GM12891 (cell line): ENCODE data around the gene KRT76.

ENCODE experiments used
- DNase-seq: peaks from one replicate; pipeline ENCODE4 v3.0.0; 2011; ENCODE audit warnings: low spot score; ENCODE audit not compliant: insufficient read length
- FAIRE-seq: peaks from 2 replicates; lab custom pipeline; 2011; peaks lifted over from hg19 to GRCh38; lab: Jason Lieb, UNC
- PAX5 ChIP-seq: IDR thresholded peaks from 2 replicates; pipeline ENCODE4 v1.6.1; 2011; ENCODE audit warnings: low read length, moderate library complexity, mild to moderate bottlenecking; ENCODE audit not compliant: insufficient read depth, severe bottlenecking
- POLR2A ChIP-seq: IDR thresholded peaks from 2 replicates; pipeline ENCODE4 v1.6.1; 2011; ENCODE audit warnings: low read depth, low read length, control low read depth
- POLR2AphosphoS5 ChIP-seq: IDR thresholded peaks from 2 replicates; pipeline ENCODE4 v1.6.1; 2011; ENCODE audit warnings: low read depth, low read length, control low read depth
- POU2F2 ChIP-seq: IDR thresholded peaks from 2 replicates; pipeline ENCODE4 v1.6.1; 2011; ENCODE audit warnings: low read depth, mild to moderate bottlenecking, control low read depth, low read length, moderate library complexity
- SPI1 ChIP-seq: IDR thresholded peaks from 2 replicates; pipeline ENCODE4 v1.6.1; 2011; ENCODE audit warnings: low read depth, low read length, control low read depth
- TAF1 ChIP-seq: IDR thresholded peaks from 2 replicates; pipeline ENCODE4 v1.6.1; 2011; ENCODE audit warnings: low read depth, low read length, control low read depth

KRT76 gene

GRCh38 chr12:52728374-52728773 lies 48.8 kb downstream of the KRT76 start:
- no peak for TF ChIP-seq TAF1
- no peak for TF ChIP-seq PAX5
- TF ChIP-seq POU2F2 = no peak
- TF ChIP-seq POLR2A = no peak
- TF ChIP-seq POLR2AphosphoS5 = no peak
- no peak for TF ChIP-seq SPI1
- no peak for FAIRE-seq
- DNase-seq = no peak

GRCh38 chr12:52727037-52727436 lies 50.1 kb downstream of the KRT76 start:
- DNase-seq = no peak
- TF ChIP-seq POU2F2 (no peak), POLR2AphosphoS5 (no peak), POLR2A (no peak), PAX5 (no peak), TAF1 (no peak)
- no peak for FAIRE-seq

GRCh38 chr12:52726451-52726850 lies 50.7 kb downstream of the KRT76 start:
- no peak for DNase-seq
- TF ChIP-seq POLR2AphosphoS5 (no peak), PAX5 (no peak), SPI1 (no peak), POU2F2 (no peak), TAF1 (no peak), POLR2A (no peak)
- FAIRE-seq = no peak

GRCh38 chr12:52724384-52724783 lies 52.8 kb downstream of the KRT76 start:
- no peak for FAIRE-seq

GRCh38 chr12:52722680-52723079 lies 54.5 kb downstream of the KRT76 start:
- TF ChIP-seq POLR2AphosphoS5 (no peak), SPI1 (no peak)
- no peak for FAIRE-seq
- no peak for DNase-seq

More at GRCh38 chr12:52724384-52724783, 52.8 kb downstream of the KRT76 start:
- no peak for DNase-seq
- no peak for TF ChIP-seq SPI1
- TF ChIP-seq POLR2AphosphoS5 = no peak
- TF ChIP-seq POU2F2 = no peak
- no peak for TF ChIP-seq PAX5
- no peak for TF ChIP-seq POLR2A
- TF ChIP-seq TAF1 = no peak

- TF ChIP-seq POU2F2 = no peak
- no peak for TF ChIP-seq POLR2A
- no peak for TF ChIP-seq PAX5
- no peak for TF ChIP-seq POLR2AphosphoS5
- DNase-seq = no peak
- FAIRE-seq = no peak
Measured at GRCh38 chr12:52721838-52722470, 55.2 kb downstream of the KRT76 start.

- FAIRE-seq (no peak), DNase-seq (no peak)
- no peak for TF ChIP-seq POU2F2
- no peak for TF ChIP-seq PAX5
Measured at GRCh38 chr12:52720365-52720886, 56.7 kb downstream of the KRT76 start.
